ENCODE data around the gene PRLR.

- TF ChIP-seq CTCF (IDR thresholded peaks at IDR 0.05): no peak
- TF ChIP-seq POLR2AphosphoS5 (IDR thresholded peaks at IDR 0.05): no peak
Measured at GRCh38 chr5:35001842-35002241, 228.4 kb downstream of the PRLR start.

Measured in prostate gland (tissue), 2 donors.